Effector memory CD4-positive, alpha-beta T cell (primary cell): ENCODE measurements around the gene TMPRSS3.

Experiments used
- DNase-seq, 3 donors: peaks; one replicate each; pipeline ENCODE4 v3.0.0-alpha.2; 2020
- H3K27ac ChIP-seq: 2 replicates; pipeline ENCODE4 v1.7.0; 2013; ENCODE audit warnings: mild to moderate bottlenecking, low read length, moderate library complexity; ENCODE audit not compliant: insufficient read depth, poor library complexity, severe bottlenecking
- H3K27me3 ChIP-seq: replicated peaks from 2 replicates; pipeline ENCODE4 v1.7.0; 2013; ENCODE audit warnings: mild to moderate bottlenecking, low read length; ENCODE audit not compliant: insufficient read depth, control insufficient read depth, poor library complexity, severe bottlenecking
- H3K36me3 ChIP-seq: 2 replicates; pipeline ENCODE4 v1.7.0; 2013; ENCODE audit warnings: mild to moderate bottlenecking, low read length, moderate library complexity; ENCODE audit not compliant: control insufficient read depth, insufficient read depth
- H3K4me1 ChIP-seq: 2 replicates; pipeline ENCODE4 v1.7.0; 2013; ENCODE audit warnings: low read length, mild to moderate bottlenecking; ENCODE audit not compliant: control insufficient read depth, insufficient read depth, poor library complexity, severe bottlenecking
- H3K4me3 ChIP-seq: 2 replicates; pipeline ENCODE4 v1.7.0; 2013; ENCODE audit warnings: low read length, low read depth, mild to moderate bottlenecking; ENCODE audit not compliant: insufficient read depth, poor library complexity, severe bottlenecking
- H3K9me3 ChIP-seq: 2 replicates; pipeline ENCODE4 v1.7.0; 2013; ENCODE audit warnings: mild to moderate bottlenecking, low read length, moderate library complexity; ENCODE audit not compliant: control insufficient read depth
- total RNA-seq, 3 donors: gene quantifications; one replicate each; lab custom pipeline; 2026; lab: John Stamatoyannopoulos, UW

Gene TMPRSS3
- total RNA-seq: 2.6 to 4.3 (median 3.7) reads per million in 3 donors

DNA sequence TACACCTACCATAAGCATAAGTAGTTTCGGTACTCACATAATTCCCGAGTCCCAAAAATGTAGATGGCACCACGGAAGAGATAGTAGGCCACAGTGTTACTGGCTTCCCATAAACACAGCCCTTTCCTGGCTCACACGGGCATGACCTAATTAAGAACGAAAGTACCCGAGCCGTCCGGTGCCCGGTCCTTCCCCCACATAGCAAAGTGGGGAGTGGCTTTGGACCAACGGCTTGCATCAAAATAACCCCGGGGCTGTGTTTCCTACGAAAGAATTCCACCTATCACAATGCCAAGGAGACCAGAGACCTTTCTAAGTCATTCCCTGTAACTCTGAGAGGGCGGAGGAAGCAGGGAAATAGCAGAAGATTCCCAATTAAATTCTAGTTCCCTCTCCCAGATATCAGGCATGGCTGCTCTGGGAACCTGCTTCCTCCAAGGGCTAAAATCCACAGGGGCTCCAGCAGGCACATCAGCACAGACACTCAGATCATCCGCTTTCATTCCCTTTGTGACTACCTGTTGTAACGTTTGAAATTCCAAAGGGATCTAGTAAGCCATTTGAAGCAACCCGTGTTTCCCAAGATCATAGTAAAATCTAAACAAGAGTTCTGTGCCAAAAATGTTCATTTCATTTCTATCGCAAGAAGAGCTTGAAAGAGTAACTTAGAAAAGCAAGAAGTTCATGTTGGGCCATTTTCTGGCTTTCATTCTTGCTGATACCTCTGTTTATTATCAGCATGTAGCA, at the start of gene TMPRSS3:
TSS of gene TMPRSS3 (minus strand) at position 148 of the 747 bp plus-strand sequence. CDS start 635 bp downstream, outside the sequence.
- Histone ChIP-seq H3K27me3 (no peaks in the 10 kb centered on the region), H3K4me3 (no peak within 1 kb of the TSS), H3K4me1 (peaks cover 22% of the 10 kb centered on the region), H3K36me3 (no peaks in the 10 kb centered on the region), H3K27ac (no peak within 1 kb of the TSS), H3K9me3 (no peaks in the 10 kb centered on the region)
- no peak for DNase-seq

DNA sequence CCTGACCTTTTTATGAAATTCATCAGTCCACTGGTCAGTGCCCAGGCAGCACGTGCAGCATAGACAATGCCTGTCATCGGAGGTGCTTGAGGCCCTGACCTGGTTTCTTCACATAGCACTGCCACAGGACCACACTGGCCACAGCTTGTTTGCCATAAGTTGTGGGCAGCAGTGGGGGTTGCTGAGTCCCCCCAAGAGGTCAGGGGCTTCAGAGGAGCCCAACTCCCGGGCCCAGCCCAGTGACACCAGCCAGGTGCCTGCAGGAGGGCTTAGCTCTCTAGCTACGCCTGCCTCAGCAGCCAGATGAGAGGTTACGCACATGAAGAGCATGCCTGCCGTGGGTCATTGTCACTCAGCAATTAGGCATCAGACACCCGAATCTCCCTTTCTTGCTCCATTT, 49.5 kb upstream of the TMPRSS3 start:
- Histone ChIP-seq H3K9me3 (no peaks in the 10 kb centered on the region), H3K4me3 (no peak overlapping the region), H3K27me3 (no peaks in the 10 kb centered on the region), H3K36me3 (peaks cover 57% of the 10 kb centered on the region), H3K4me1 (peaks cover under 1% of the 10 kb centered on the region), H3K27ac (no peak overlapping the region)
- no peak for DNase-seq

- DNase-seq: no peak
- no peak overlapping the region for H3K4me3 ChIP-seq
- H3K27me3 ChIP-seq: no peaks in the 10 kb centered on the region
- H3K36me3 ChIP-seq: peaks cover 61% of the 10 kb centered on the region
- no peaks in the 10 kb centered on the region for H3K4me1 ChIP-seq
- no peak overlapping the region for H3K27ac ChIP-seq
- no peaks in the 10 kb centered on the region for H3K9me3 ChIP-seq
These were observed 48.9 kb upstream of the TMPRSS3 start for GRCh38 chr21:42444745-42445059.

GRCh38 chr21:42443876-42444744, 48.3 kb upstream of the TMPRSS3 start:
- Histone ChIP-seq H3K27ac (no peak overlapping the region), H3K4me3 (no peak overlapping the region), H3K36me3 (peaks cover 67% of the 10 kb centered on the region), H3K9me3 (no peaks in the 10 kb centered on the region), H3K4me1 (no peaks in the 10 kb centered on the region), H3K27me3 (no peaks in the 10 kb centered on the region)
- DNase-seq: no peak

- Histone ChIP-seq H3K36me3 (peaks cover 75% of the 10 kb centered on the region), H3K27me3 (no peaks in the 10 kb centered on the region), H3K4me3 (no peak overlapping the region), H3K4me1 (no peaks in the 10 kb centered on the region), H3K9me3 (no peaks in the 10 kb centered on the region), H3K27ac (no peak overlapping the region)
- no peak for DNase-seq
These were observed 47.4 kb upstream of the TMPRSS3 start for GRCh38 chr21:42443181-42443785.

DNA sequence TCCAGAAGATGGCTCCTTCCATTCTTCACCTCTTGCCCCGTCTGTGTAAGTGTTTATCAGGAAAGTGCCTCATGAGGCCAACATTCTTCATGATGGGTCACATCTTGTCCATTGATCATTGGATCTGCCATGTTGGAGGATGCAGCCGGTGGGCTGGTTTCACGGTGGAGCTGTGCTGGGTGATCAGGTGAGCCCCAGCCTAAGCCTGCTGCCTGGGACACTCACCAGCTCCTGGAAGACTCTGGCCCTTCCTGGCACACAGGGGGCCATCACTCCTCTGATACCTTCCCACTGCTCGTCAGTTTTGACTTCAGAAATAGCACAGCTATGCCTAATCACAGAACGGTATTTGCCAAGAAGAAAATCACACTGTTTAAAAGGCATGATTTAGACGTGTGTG, 46.1 kb upstream of the TMPRSS3 start:
- no peaks in the 10 kb centered on the region for H3K27me3 ChIP-seq
- H3K4me1 ChIP-seq: no peaks in the 10 kb centered on the region
- no peak for DNase-seq
- no peak overlapping the region for H3K4me3 ChIP-seq
- H3K36me3 ChIP-seq: peaks cover 76% of the 10 kb centered on the region
- no peak overlapping the region for H3K27ac ChIP-seq
- H3K9me3 ChIP-seq: no peaks in the 10 kb centered on the region

GRCh38 chr21:42440187-42440792, 44.4 kb upstream of the TMPRSS3 start:
- H3K27me3 ChIP-seq: no peaks in the 10 kb centered on the region
- peak overlapping the region; percentile 38 for H3K27ac ChIP-seq
- DNase-seq: no peak
- H3K4me3 ChIP-seq: no peak overlapping the region
- peaks cover 82% of the 10 kb centered on the region for H3K36me3 ChIP-seq
- no peaks in the 10 kb centered on the region for H3K9me3 ChIP-seq
- H3K4me1 ChIP-seq: no peaks in the 10 kb centered on the region

GRCh38 chr21:42439284-42440186, 43.7 kb upstream of the TMPRSS3 start:
- no peaks in the 10 kb centered on the region for H3K4me1 ChIP-seq
- no peaks in the 10 kb centered on the region for H3K9me3 ChIP-seq
- DNase-seq: no peak
- H3K27ac ChIP-seq: peak overlapping the region; percentile 47
- H3K36me3 ChIP-seq: peaks cover 83% of the 10 kb centered on the region
- no peaks in the 10 kb centered on the region for H3K27me3 ChIP-seq
- H3K4me3 ChIP-seq: no peak overlapping the region
